IPS-18c (cell line): ENCODE measurements around the gene ITIH6.
"Not testable (repeated sequence)": the region's sequence is repeated elsewhere in the genome, so short reads cannot be mapped to it uniquely, and the experiment has no call there.

Experiments used
- H3K4me3 ChIP-seq: 2 replicates; pipeline ENCODE4 v1.7.0; 2013; ENCODE audit warnings: low read depth, mild to moderate bottlenecking, low read length, moderate library complexity; ENCODE audit not compliant: insufficient read depth
- H3K9me3 ChIP-seq: one replicate; pipeline ENCODE4 v1.6.1; 2013; ENCODE audit warnings: mild to moderate bottlenecking, low read length, moderate library complexity; ENCODE audit not compliant: control insufficient read depth, insufficient read depth

The ITIH6 gene

DNA sequence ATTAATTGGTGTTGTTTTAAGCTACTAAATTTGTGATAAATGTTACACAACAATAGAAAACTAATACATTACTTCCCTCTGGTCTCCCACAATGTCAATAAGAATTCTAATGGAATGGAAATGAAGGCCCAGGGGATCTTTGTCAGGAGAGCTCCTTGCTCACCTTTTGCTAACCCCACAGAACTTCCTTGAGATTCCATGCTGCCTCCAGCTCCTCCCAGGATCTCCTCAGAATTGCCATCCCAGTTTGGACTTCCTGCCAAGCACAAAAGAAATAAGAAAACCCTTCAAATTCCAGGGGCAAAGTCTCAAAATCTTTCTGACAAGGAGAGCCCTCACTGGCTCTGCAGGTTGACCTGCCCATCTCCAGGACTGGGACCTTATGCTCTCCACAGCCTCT lies 43.2 kb downstream of the ITIH6 start:
- Histone ChIP-seq H3K9me3 (peaks cover 15% of the 10 kb centered on the region), H3K4me3 (no peak overlapping the region)

DNA sequence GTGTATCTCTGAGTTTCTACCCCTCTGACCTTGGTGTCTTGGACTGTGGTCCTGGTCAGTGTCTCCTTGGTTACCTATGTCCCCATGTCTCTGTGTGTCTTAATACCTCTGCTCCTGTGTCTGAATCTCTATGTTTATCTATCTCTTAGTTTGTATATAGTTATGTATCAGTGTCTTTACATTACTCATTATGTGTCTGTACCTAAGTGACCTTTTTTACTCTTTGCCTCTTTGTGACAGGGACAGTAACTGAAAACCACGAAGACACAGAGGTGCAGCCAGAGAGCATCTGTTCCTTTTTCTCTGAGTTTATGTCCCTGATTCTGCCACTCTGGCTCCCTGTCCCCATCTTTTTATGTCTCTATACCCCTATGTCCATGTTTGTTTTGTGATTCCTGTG lies 49.4 kb downstream of the ITIH6 start:
- H3K9me3 ChIP-seq = peaks cover 10% of the 10 kb centered on the region
- H3K4me3 ChIP-seq = no peak overlapping the region

- Histone ChIP-seq H3K9me3 (peaks cover 10% of the 10 kb centered on the region), H3K4me3 (no peak overlapping the region)
These were observed 50.2 kb downstream of the ITIH6 start for GRCh38 chrX:54747733-54748393.

GRCh38 chrX:54746928-54747327 lies 51.1 kb downstream of the ITIH6 start:
- no peak overlapping the region for H3K4me3 ChIP-seq
- H3K9me3 ChIP-seq = peaks cover 8% of the 10 kb centered on the region

- Histone ChIP-seq H3K9me3 (peaks cover 3% of the 10 kb centered on the region), H3K4me3 (no peak overlapping the region)
These were observed 52.4 kb downstream of the ITIH6 start for GRCh38 chrX:54745676-54746075.

GRCh38 chrX:54738567-54738966 lies 59.5 kb downstream of the ITIH6 start:
- not testable (repeated sequence) for H3K4me3 ChIP-seq, H3K9me3 ChIP-seq

GRCh38 chrX:54736298-54736942 lies 61.6 kb downstream of the ITIH6 start:
- H3K4me3 ChIP-seq, H3K9me3 ChIP-seq: not testable (repeated sequence)

GRCh38 chrX:54721424-54721823 lies 76.6 kb downstream of the ITIH6 start:
- no peak overlapping the region for H3K4me3 ChIP-seq
- H3K9me3 ChIP-seq = no peaks in the 10 kb centered on the region

DNA sequence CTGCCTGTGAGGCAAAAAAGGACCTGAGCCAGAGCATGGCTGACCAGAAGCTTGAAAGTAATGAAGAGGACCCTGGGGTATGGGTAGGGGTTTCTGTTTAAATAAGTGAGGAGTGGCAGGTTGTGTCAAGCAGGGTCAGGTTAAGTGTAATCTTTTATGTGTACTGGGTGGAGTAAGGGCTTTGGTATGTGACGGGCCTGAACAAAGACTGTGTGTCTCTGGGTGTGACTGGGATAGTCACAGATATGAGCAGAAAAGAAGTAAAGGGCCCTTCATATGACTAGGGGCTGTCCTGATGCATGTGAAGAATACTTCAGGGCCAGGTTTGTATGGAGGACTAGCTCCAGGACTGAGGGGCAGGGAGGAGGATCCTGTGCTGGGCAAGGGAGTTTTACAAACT lies 82.4 kb downstream of the ITIH6 start:
- Histone ChIP-seq H3K4me3 (no peak overlapping the region), H3K9me3 (no peaks in the 10 kb centered on the region)

DNA sequence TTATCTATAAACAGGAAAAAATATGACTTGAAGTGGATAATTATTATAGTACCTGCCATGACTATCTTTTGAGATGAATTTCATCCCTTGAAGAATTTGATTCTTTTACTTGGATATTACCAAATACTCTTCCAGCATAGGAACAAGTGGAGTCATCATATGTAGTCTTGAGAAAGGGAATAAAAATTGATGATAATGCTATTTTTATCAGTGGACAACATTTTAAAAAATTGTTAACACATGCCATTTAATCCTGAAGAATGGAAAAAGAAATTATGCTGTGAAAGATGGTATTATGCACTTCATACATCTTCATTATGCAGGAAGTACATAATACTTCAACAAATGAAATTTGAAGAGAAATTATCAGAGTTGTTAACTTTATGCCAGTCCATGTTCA lies 83.6 kb downstream of the ITIH6 start:
- no peaks in the 10 kb centered on the region for H3K9me3 ChIP-seq
- H3K4me3 ChIP-seq = no peak overlapping the region

DNA sequence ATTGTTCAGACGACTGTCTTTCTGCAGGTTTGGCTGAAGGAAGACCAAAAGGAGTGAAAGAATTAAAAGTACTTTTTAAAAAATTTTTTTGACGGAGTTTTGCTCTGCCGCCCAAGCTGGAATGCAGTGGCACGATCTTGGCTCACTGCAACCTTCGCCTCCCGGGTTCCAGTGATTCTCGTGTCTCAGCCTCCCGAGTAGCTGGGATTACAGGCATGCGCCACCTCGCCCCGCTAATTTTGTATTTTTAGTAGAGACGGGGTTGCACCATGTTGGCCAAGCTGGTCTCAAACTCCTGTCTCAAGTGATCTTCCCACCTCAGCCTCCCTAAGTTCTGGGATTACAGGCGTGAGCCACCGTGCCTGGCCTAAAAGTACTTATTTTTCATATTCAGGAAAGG lies 86.3 kb downstream of the ITIH6 start:
- Histone ChIP-seq H3K9me3 (no peaks in the 10 kb centered on the region), H3K4me3 (no peak overlapping the region)

DNA sequence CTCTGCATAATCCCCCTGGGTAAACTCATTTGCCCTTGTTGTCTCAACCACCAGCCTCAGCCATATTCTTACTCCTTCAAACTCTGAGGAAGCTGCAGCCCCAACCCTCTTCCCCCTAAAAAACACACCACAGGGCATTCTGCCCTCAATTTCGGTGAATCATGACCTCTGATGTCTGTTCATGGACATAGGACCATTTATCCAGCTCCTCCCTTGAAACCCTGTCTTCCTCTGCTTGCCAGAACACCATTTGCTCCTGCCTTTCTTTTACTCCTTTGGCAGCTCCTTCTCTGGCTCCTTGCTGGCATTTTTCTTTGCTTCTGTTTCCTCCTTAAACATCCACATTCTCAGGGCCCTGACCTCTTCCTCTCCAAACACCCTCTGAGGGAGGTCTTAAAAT lies 87.1 kb downstream of the ITIH6 start:
- Histone ChIP-seq H3K4me3 (no peak overlapping the region), H3K9me3 (no peaks in the 10 kb centered on the region)

DNA sequence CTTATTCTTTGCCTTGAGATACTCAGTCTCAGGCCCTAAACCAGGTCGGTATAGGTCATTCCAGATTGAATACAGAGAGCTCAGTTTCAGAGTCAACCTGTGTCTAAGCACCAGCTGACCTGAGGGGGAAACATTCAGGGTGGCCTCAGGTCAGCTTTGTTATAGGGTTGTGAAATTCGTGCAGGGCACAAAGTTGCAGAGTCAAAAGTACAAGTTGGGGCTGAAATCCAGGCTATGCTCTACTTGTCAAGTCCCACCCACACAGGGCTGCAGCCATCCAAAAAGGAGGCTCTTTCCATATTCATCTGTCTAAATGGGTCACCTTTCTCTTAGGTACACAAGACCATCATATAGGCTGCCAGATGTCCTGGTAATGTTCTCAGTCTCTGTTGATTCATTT lies 89.7 kb downstream of the ITIH6 start:
- Histone ChIP-seq H3K9me3 (no peaks in the 10 kb centered on the region), H3K4me3 (no peak overlapping the region)
